CD4-positive, alpha-beta T cell treated with Interleukin-17A for 1 hour (primary cell): Measurements from ENCODE around the gene BHLHA15.

Experiments
- DNase-seq: peaks from one replicate; pipeline ENCODE4 v3.0.0-alpha.2; 2020

BHLHA15 gene

DNA sequence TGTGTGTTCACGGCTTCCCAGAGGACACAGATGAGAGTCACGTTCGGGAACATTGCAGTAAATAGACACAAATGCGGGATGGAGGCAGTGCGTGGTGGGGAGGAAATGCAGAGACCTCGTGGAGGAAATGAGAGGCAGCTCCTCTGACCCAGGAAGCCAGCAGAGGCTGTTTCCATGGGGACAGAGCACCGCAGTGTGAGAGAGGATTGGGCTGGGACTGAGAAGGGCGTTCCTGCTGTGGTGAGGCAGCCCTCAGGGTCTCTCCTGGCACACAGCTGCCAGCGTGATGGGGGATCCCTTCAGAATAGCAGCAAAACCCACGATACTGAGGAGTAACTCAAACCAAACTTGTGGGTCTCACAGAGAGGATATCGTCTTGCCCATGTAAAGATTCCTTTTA lies 21.7 kb upstream of the BHLHA15 start:
- no peak for DNase-seq

DNA sequence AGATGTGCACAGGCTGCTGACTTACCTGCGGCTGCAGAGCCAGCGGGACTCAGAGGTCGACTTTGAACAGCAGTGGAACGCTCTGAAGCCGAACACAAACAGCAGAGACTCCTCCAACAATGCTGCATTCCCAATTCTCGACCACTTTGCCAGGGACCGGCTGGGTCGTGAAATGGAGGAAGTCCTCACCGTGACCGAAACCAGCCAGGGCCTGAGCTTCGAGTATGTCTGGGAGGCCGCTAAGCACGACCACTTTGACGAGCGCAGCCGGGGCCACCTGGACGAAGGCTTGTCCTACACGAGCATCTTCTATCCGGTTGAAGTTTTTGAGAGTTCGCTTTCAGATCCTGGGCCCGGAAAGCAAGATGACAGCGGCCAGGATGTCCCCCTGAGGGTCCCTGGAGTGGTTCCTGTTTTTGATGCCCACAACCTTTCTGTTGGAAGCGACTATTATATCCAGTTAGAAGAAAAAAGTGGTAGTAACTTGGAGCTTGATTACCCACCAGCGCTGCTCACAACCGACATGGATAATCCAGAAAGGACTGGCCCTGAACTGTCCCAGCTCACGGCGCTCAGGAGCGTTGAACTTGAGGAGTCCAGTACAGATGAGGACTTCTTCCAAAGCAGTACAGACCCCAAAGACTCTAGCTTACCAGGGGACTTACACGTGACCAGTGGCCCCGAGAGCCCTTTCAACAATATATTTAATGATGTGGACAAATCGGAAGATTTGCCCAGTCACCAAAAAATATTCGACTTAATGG lies 19.4 kb upstream of the BHLHA15 start:
- DNase-seq = no peak

DNA sequence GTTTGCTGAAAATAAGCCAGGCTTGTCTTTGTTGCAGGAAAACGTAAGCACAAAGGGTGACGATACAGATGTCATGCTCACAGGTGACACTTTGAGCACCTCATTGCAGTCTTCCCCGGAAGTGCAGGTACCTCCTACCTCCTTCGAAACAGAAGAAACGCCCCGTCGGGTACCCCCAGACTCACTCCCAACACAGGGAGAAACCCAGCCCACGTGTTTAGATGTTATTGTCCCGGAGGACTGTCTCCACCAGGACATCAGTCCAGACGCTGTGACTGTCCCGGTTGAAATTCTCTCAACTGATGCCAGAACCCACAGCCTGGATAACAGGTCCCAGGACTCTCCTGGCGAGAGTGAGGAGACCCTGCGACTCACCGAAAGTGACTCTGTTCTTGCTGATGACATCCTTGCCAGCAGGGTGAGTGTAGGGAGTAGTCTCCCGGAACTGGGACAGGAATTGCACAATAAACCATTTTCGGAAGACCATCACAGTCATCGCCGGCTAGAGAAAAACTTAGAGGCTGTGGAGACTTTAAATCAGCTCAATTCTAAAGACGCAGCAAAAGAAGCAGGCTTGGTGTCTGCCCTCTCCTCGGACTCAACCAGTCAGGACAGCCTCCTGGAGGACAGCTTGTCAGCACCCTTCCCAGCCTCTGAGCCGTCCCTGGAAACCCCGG lies 18.3 kb upstream of the BHLHA15 start:
- no peak for DNase-seq

DNA sequence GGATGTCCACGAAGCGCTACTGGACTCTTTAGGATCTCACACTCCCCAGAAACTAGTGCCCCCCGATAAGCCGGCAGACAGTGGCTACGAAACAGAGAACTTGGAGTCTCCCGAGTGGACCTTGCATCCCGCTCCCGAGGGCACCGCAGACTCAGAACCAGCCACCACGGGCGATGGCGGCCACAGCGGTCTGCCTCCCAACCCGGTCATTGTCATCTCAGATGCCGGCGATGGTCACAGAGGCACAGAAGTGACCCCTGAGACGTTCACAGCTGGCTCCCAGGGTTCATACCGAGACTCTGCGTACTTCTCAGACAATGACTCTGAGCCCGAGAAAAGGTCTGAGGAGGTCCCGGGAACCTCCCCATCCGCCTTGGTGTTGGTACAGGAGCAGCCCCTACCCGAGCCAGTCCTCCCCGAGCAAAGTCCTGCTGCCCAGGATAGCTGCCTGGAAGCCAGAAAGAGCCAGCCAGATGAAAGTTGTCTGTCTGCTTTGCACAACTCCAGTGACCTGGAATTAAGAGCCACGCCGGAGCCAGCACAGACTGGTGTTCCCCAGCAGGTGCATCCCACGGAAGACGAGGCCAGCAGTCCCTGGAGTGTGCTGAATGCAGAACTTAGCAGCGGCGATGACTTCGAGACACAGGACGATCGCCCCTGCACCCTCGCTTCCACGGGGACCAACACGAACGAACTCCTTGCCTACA lies 17.6 kb upstream of the BHLHA15 start:
- DNase-seq = no peak

DNA sequence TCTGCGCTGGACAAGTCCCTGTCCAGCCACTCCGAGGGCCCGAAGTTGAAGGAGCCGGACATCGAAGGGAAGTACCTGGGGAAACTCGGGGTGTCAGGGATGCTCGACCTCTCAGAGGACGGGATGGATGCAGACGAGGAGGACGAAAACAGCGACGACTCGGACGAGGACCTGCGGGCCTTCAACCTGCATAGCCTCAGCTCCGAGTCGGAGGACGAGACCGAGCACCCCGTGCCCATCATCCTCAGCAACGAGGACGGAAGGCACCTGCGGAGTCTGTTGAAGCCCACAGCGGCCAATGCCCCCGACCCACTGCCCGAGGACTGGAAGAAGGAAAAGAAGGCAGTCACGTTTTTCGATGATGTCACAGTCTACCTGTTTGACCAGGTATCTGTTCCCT lies 17.1 kb upstream of the BHLHA15 start:
- DNase-seq = no peak

DNA sequence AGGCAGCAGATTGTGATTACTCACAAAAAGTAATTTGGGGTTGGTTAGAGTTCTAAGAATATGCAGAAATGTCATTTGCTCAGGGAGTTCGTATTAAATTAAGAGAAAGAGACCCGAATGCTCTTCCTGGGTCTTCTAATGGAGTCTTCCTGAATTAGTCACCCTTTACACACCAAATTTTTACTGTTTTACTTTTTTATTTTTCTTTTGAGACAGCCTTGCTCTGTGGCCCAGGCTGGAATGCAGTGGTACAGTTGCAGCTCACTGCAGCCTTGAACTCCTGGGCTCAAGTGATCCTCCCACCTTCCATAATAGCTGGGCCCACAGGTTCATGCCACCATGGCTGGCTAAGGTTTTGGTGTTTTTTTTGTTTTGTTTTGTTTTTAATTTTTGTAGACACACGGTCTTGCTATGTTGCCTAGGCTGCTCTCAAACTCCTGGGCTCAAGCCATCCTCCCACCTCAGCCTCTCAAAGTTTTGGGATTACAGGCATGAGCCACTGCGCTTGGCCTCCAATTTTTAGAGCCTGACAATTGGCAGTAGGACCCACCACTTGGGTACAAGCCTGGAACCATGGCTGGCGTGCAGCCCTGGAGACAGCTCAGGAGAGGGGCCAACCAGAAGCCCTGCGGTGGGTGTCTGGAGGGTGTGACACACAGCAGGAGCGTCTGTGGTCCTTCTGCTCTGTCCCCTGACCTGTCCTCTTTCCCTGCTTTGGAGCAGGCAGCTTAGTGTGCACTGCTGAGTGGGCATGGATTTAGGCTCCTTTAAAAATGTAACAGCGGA lies 16.4 kb upstream of the BHLHA15 start:
- DNase-seq = no peak

DNA sequence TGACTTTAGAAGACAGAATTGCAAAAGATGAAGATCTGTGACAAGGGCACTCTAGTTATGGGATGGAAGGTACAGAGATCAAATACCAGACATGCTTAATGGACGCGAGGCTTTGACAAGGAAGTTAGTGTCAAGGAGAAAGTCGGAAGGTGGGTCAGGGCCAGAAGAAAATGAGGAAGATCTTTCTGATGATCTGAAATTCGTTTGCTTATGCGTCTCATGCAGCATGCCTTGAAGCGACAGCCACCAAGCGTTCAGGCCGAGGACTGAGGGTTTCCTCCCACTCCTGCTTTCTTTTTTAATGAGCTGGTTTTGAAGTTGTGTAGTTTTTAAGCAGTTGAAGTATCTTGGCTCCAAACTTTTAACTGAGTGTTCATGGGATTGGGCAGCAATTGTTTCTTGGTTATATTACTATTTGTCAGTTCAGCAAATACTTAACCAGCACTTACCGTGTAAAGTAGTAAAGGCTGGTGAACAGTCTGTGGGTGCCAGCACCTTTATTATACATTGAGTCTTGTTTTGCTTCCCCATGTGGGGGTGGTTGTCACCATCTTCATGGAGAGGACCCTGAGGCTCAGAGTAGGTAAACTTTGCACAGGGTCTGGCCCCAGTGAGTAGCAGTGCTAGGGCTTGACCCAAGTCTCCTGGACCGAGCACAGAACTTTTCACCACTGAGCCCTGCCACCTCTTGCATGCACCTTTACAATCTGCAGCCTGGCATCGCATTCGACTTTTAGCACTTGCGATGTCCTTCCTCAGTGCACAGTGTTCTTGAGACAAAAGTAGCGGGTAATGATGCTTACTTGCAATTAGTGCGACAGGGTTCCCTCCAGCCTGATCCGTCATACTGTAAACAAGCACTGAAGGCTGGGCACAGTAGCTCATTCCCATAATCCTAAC lies 14.3 kb upstream of the BHLHA15 start:
- no peak for DNase-seq

DNA sequence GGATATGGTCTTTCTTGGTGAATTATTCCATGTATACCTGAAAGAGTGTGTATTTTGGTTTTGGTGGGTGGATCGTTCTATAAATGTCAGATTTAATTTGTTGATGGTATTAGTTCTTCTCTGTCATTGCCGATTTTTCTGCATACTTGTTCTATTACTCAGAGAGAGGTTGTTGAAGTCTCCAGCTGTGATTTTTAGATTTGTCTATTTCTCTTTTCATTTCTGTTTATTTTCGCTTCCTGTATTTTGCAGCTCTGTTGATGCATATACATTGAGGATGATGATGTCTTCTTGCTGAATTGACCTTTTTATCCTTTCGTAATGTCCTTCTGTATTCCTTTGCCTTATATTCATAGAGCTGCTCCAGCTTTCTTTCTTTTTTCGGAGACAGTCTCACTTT lies 12.1 kb upstream of the BHLHA15 start:
- no peak for DNase-seq

DNA sequence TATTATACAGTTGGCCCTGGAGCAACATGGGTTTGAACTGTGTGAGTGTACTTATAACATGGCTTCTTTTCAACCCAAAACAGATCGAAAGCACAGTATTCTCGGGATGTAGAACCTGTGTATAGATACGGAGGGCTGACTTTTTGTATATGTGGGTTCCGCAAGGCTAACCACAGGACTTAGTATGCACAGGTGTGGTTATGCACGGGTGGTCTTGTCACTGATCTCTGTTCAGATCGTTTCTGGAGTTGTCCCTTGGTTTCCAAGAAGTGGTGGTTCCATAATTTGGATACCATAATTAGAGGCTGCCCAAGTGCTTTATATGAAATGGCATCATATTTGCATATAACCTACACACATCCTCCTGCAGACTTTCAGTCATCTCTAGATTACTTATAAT lies 10.9 kb upstream of the BHLHA15 start:
- no peak for DNase-seq

DNA sequence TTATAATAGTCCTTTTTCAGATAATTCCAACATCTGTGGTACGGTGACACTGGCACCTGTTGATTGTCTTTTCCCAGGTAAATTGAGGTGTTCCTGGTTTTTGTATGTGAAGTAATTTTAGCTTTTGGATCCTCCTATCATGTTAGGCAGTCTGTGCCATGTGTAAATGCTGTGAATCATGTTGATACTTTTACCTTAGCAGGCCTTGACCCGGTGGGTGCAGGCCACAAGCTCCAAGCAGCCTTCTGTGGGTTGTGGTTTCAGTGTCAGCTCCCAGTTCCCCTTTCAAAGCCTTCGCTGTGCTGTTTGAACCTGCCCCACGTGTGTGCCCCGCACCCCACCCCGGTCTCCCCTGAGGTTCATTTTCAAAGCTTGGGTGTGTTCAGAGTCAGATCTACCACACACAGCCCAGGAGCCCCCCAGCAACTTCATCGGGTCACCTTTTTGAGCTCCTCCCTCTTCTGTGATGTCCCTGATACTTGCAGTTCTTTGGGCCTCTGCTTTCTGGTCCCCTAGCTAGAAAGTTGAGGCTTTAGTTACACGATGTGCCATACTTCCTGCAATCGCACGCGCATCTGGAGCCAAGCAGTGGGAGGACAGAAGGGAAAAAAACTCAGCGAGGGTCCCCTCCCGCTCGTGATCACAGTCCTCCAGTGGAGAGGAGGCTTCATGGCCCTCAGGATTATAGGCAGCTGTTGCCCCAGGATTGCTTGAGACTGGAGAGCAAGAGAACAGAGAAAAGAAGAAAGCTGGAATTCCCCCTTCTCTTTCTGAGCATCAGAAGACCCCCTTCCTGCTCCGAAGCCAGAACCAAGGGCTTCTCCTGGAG lies 8.7 kb upstream of the BHLHA15 start:
- peak; percentile 70 for DNase-seq

DNA sequence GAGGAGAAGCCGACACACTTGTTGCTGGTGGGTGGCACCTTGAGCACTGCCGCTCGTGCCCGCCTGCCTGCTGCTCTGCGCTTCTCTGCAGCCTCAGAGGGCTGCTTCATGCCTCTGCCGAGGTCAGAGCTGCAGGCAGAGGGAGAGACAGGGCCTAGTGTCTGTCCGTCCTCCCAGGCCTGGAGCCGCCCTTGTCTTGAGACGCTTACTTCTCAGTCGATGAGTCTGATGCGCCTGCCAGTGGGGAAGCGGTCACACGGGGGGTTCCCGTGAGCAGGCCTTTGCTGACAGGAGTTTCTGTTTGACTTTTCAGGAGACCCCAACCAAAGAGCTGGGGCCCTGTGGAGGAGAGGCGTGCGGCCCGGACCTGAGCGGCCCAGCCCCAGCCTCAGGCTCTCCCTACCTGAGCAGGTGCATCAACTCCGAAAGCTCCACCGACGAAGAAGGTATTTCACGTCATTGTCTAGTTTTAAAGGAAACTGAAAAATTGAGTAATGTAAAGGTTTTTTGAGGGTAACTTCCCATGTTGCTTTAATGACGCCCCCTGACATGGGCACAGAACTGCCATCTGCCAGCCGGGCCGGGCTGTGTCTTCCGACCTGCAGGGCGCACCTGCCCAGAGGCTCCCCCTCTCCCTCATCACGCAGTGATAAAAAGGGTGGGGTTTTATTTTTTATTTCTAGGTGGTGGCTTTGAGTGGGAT lies 7.8 kb upstream of the BHLHA15 start:
- DNase-seq = no peak

DNA sequence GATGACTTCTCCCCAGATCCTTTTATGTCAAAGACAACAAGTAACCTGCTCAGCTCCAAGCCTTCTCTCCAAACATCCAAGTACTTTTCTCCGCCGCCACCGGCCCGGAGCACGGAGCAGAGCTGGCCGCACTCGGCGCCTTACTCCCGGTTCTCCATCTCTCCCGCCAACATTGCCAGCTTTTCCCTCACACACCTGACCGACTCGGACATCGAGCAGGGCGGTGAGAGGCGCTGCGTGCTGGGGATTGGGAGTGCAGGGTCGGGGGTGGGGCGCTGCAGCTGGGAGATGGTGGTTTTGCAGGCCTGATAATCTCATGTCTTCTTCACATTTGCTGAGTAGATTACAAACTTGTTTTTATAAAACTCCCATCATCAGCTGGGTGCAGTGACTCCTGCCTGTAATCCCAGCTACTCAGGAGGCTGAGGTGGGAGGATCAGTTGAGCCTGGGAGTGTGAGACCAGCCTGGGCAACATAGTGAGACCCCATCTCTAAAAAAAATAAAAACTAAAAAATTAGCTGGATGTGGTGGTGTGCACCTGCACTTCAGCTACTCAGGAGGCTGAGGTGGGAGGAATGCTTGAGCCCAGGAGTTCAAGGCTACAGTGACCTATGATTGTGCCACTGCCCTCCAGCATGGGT lies 7.2 kb upstream of the BHLHA15 start:
- DNase-seq = no peak

DNA sequence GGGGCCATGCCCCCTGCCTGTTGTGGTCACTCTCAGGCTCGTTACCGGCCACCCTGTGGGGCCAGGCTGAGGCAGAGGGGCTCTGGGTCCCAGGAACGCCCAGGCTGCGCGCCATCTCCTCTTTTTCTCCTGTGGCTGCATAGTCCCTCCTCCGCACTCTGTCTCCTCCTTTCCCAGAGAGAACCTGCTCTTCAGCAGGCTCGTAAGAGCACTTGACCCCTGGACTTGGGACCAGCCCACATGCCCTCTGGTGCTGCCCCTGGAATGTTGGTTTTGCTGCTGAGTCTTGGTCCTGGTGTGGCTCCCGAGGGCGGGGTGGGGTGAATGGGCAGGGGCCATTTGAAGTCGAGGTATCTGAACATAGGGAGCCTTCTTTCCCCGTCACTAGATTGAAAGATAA lies 6.6 kb upstream of the BHLHA15 start:
- no peak for DNase-seq

DNA sequence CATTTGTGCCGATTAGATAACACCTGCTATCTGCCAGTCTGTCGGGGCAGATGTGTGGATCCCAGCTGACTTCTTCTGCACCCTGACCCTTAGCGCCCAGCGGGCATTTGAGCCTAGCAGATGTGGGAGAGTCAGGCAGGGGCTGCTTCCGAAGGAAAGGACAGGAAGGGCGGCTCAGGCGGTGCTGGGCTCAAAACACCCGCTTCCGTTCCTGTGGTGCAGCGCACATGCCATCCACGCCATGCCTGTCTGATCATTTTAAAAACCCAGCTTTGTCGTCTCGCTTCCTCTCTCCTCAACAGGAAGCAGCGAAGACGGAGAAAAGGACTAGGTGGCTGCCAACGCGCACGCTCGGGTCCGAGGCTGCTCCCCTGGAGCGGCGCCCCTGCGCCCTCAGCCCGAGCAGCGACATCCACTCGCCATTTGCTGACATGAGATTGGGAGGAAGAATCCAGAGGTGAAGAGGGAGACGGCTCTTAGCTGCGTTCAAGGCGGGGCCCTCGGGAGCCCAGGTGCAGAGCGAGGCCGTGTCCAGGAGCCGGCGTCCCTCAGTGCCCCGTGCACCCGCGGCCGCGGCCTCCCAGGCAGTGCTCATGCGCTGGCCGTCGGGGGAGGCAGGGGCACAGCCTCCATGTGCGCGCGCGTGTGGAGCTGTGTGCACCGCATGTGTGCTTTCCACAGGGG lies 5.9 kb upstream of the BHLHA15 start:
- DNase-seq = no peak

DNA sequence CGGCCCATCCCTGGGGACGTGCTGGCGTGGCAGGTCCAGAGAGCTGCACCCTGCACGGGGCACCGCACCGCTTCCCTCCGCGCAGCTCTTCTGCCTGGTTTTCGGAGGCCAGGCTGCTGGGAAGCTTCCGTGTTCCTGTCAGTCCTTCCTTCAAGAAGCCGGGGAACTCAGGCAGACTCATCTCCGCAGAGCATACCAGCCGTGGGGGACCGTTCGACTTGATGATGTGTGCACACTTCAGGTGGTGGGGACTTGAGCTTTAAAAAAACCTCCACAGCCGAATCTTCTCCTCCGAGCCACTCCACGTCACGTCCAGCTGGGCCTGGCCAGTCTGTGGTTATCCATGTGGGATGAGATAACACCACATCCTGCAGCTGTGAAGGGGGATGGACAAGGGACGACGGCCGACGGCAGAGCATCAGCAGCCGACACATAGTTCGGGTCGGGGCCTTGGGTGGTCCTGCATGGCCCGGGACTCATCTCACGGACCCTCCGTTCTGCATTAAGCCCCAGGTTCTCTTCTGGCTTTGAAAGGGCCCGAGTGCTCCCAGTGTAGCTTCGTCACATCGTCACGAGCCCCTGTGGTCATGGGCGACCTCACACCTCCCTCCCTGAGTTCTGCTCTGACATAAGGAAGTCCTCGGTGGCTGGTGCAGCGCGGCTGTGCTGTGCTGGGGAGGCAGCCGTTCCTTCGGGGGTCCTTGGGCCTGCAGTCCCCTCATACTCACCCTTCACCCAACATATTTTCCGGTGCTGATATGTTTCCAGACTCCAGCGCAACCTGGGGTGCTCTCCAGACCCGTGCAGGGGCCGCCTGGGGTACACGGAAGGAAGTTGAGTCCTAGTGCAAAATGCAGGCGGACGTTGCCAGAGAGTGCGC lies 4.5 kb upstream of the BHLHA15 start:
- DNase-seq = no peak

DNA sequence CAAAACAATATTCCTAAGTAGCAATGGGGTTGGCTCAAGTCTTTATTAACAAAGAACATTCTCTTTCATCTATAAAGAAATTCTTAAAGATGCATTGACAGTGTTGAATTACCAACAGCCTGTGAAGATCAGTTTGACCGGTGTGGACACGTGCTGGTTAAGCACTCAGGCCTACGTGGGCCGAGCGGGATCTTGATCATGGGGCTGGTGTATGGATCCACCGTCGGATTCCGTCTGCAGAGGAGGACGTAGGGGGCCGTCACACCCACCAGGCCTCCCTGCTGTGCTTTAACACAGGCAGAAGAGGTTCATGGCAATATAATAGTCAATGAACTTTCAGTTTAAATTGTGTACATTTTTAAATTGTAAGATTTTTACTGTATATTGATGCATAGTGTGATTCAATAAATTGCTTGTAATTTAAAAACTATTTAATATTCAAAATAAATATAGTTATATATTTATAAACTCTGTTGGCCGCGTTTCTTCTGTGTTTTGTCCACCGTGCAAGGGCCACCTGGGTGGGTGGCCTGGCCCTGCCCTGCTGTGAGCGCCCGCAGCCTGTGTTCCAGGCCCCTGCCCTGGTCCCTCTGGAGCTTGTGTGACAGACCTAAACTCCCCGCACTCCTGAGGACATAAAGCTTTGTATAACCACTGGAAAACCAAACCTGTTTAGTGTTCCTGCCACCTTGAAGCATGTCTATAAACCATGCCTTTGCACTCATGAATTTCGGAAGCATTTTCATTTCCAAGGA lies 1.9 kb upstream of the BHLHA15 start:
- no peak for DNase-seq

DNA sequence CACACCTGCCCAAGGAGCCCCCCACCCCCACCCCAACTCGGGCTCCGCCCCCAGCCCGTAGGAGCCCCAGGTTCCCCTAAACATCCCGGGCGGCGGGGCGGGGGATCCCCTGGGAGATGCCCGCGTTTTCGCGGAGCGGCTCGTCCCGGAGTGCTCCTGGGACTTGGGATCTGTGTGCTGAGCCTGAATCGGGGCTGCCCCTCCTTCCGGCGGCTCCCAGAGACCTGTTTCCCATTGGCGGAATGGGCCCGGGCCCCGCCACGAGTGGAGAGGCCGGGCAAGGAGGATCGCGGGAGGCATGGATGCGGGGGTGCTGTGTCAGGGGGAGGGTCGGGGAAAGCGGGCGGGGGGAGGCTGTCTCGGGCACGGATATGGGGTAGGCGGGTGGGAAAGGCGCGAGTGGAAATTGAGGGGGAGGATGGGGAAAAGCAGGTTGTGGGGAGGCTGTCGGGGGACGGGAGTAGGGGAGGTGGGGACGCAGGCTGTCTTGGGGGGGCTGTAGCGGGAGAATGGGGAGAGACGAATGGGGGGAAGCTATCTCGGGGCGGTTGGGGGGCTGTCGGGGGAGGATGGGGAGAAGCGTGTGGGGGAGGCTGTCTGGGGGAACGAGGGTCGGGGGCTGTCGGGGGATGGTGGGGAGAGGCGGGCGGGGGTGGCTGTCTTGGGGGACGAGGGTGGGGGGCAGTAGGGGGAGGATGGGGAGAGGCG lies 572 bp upstream of the BHLHA15 start:
- no peak for DNase-seq
